ENCODE results near the gene SACS.

The SACS gene

DNA sequence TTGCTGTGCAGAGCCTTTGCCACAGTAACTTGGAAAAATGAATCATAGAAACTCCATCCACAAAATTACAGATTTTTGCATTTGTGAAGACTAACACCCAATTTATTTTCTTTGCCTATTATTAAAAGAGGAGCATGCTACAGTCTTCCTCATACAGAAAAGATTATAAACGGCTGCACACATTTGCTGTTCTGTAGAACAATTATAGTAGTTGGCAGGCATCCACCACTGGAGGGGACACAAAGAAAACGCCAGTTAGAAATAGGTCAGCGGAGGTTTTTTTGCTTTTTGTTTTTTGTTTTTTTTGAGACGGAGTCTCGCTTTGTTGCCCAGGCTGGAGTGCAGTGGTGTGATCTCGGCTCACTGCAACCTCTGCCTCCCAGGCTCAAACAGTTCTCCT is 51.6 kb downstream of the SACS start:
- TF ChIP-seq, protein P1, sequence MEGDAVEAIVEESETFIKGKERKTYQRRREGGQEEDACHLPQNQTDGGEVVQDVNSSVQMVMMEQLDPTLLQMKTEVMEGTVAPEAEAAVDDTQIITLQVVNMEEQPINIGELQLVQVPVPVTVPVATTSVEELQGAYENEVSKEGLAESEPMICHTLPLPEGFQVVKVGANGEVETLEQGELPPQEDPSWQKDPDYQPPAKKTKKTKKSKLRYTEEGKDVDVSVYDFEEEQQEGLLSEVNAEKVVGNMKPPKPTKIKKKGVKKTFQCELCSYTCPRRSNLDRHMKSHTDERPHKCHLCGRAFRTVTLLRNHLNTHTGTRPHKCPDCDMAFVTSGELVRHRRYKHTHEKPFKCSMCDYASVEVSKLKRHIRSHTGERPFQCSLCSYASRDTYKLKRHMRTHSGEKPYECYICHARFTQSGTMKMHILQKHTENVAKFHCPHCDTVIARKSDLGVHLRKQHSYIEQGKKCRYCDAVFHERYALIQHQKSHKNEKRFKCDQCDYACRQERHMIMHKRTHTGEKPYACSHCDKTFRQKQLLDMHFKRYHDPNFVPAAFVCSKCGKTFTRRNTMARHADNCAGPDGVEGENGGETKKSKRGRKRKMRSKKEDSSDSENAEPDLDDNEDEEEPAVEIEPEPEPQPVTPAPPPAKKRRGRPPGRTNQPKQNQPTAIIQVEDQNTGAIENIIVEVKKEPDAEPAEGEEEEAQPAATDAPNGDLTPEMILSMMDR (IDR thresholded peaks at IDR 0.05; ENCODE audit: low read depth, low read length) = no peak
- peak in 1 of 2 donors; percentile 15 for DNase-seq (ENCODE audit: low read depth in 2 of 2)
- H3K4me3 ChIP-seq (replicated peaks in 1 of 2; ENCODE audit: low read depth in 2 of 2, low read length in 2 of 2) = no peak overlapping the region

DNA sequence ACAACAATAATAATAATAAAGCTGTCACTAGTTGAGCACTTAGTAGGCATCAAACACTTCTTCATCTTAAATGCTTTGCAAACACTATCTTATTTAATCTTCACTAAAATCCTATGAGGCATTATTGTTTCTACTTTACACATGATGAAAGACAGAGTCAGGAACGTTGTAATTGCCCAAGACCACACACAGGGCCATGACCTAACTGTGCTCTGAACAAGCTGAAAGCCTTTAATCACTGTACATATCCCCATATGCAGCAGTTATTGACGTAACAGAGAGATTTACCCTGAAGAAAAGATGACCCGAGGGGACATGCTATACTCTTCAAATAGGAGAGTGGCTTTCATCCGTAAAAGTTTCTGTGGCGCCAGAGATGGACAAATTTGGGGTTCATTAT is 53.0 kb downstream of the SACS start:
- peak; percentile 45 to 74 for DNase-seq (ENCODE audit: low read depth in 2 of 2)
- TF ChIP-seq, protein P1 (IDR thresholded peaks at IDR 0.05; ENCODE audit: low read depth, low read length) = no peak
- H3K4me3 ChIP-seq (replicated peaks in 1 of 2; ENCODE audit: low read depth in 2 of 2, low read length in 2 of 2) = no peak overlapping the region

DNA sequence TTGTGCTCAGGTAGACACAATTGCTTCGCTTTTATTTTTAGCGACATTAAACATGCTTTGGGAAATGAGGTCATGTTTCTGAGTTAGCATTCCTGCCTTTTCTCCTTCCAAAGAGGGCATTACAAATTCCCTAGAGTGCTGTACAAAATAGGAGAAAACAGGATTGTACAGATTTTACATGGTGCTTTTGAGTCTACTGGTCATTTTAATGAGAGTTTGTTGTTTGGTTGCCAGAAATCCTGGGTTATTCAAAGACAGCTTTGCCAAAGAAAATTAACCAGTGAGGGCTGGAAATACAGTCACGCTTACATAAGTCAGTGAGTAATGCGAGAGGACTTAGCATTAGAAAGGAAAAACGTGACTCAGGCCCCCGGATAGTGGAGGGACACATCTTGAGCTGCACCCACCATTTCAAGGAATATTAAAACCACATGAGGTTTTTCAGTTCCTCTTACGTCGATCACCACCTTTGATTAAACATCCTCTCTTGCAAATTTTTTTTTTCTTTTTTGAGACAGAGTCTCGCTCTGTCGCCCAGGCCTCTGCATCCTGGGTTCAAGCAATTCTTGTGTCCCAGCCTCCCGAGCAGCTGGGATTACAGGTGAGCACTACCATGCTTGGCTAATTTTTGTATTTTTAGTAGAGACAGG is 55.4 kb downstream of the SACS start:
- DNase-seq (ENCODE audit: low read depth in 2 of 2) = peak; percentile 92 to 98
- TF ChIP-seq, protein P1 (IDR thresholded peaks at IDR 0.05; ENCODE audit: low read depth, low read length) = no peak
- H3K4me3 ChIP-seq (replicated peaks in 1 of 2; ENCODE audit: low read depth in 2 of 2, low read length in 2 of 2) = no peak overlapping the region

DNA sequence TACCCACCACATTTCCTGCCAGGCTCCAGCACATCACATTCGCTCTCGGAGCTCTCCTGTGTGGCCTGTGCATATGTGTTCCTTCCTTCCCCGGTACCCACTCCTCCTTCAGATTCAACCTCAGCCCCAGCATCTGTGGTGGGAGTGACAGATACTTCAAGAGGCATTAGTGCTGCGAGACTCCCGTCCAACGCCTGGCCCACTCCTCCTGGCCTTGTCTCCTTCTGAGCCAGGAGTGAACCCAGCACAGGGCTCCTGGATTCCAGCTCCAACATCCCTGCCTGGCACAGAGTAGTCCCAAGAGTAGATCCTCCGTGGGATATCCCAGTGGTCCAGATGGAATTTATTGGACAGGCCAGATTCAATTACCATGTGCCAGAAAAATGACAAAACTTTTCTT is 55.9 kb downstream of the SACS start:
- peak overlapping the region in 1 of 2 donors; percentile 7 for H3K4me3 ChIP-seq (replicated peaks in 1 of 2; ENCODE audit: low read depth in 2 of 2, low read length in 2 of 2)
- TF ChIP-seq, protein P1 (IDR thresholded peaks at IDR 0.05; ENCODE audit: low read depth, low read length) = no peak
- DNase-seq (ENCODE audit: low read depth in 2 of 2) = no peak

DNA sequence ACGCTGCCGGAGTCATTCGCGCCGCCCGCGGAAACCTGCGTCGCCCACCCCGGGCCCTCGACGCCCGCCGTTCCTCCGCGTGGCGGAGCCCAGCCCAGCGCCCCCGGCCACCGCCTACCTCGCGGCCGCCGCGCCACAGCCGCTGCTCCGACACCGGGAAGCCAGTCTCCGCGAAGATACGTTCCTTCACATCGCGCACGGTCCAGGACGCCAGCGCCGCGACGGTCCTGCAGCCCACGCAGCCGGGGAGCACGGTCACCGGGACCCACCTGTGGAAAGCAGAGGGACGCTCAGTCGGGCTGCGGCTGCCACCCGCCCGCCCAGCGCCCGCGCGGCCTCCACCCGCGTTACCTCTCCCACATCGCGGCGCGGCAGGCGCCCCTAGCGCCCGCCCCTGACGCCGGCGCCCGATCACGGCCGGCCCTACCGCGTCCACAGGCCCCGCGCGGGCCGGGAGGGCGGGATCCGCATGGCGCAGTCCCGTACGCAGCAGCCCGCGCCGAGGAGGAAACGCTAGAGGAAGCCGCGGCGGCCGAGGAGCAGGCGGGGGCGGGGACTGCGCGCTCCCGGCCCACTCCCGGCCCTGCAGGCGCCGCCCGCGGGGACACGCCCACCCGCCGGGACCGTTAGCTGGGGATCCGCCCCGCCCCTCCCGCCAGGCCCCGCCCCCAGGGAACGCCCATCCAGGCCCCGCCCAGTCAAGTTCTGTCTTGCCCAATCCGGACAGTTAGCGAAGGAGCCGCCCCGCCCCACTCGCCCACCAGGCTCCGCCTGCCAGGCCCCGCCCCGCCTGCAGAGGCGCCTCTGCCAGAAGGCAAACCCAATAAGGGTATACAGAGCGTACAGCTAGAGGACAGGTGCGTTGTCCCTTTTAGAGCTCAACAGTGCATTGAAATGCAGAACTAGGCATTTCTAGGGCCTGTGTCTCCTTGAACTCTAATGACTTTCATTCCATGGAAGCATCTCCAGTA is 58.2 kb downstream of the SACS start:
- DNase-seq (ENCODE audit: low read depth in 2 of 2) = peak; percentile 95 to 98
- TF ChIP-seq, protein P1 (IDR thresholded peaks at IDR 0.05; ENCODE audit: low read depth, low read length) = no peak
- H3K4me3 ChIP-seq (replicated peaks in 1 of 2; ENCODE audit: low read depth in 2 of 2, low read length in 2 of 2) = peak overlapping the region; percentile 67 to 94

DNA sequence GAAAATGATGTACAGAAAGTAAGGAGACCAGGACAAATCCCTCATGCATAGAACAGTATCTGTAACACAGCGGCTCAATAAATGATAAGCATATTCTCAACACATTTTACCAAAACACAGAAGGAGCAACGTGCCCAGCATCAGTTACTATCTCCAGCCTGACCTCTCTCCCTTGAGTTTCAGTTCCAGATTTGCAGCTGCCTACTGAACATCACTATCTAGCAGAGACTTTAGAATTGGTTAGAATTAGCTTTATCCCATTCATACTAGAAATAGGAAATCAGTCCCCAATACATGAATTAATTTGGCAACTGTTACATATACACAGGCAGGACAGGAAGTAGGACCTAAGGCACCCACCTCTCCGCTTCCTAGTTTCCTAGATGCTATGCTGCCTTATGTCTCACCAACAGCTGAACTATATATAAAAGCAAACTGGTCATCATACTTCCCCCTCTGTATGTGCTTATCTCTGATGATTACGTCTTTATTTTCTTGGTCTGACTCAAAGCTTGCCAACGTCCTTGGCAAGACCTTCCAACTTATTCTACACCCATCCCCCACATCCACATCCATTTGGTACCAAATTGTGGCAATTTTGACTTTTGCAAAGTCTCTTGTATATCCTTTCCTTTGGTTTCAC is 61.1 kb downstream of the SACS start:
- no peak overlapping the region for H3K4me3 ChIP-seq (replicated peaks in 1 of 2; ENCODE audit: low read depth in 2 of 2, low read length in 2 of 2)
- DNase-seq (ENCODE audit: low read depth in 2 of 2) = peak; percentile 67 to 83
- TF ChIP-seq, protein P1 (IDR thresholded peaks at IDR 0.05; ENCODE audit: low read depth, low read length) = no peak

All from cardiac fibroblast (primary cell).